ENCODE data around the gene EGF. TPM values are rescaled to one million over a fixed set of nuclear protein-coding genes. Genes with fewer than 3 reads are reported as not detected.

EGF gene
- total RNA-seq, 1 experiment from 2014 or later = 1.5 TPM

- H3K56ac ChIP-seq (ENCODE audit: insufficient read length, low read depth, low read length) = no peak overlapping the region
- Mint-ChIP-seq H3K4me3 (no peak overlapping the region), H3K27me3 (ENCODE audit: low read depth) (no peaks in the 10 kb centered on the region), H3K4me1 (peaks cover 11% of the 10 kb centered on the region in 2 experiments), H3K27ac (0 out of 7 replicates have a peak overlapping the region, but pooled peaks of 1 of the 3 experiments have one; percentile 20), H3K36me3 (ENCODE audit: insufficient read depth in 1 of 3, low read depth in 3 of 3) (no peaks in the 10 kb centered on the region), H3K9me3 (no peaks in the 10 kb centered on the region)
- no peaks in the 10 kb centered on the region for H3K4me1 ChIP-seq (ENCODE audit: insufficient read depth, low read length)
- no peak overlapping the region for H4K8ac ChIP-seq (replicated peaks; ENCODE audit: insufficient read length, low read depth, low read length)
- H2BK15ac ChIP-seq (ENCODE audit: low read depth, low read length) = no peak overlapping the region
- no CpG with 5 or more reads among the region's 2 CpGs for WGBS (ENCODE audit: extremely low coverage, insufficient read length, low lambda C conversion rate)
- H3K4me2 ChIP-seq (ENCODE audit: insufficient read depth, insufficient read length, low read length) = no peak overlapping the region
- no peak overlapping the region for H3K14ac ChIP-seq (ENCODE audit: insufficient read depth, low read length)
- H3K18ac ChIP-seq (ENCODE audit: insufficient read length, low read depth, low read length) = no peak overlapping the region
- H2AFZ ChIP-seq (ENCODE audit: low read length) = no peak overlapping the region
- H3K9ac ChIP-seq (ENCODE audit: extremely low read depth, insufficient read length, low read length) = no peak overlapping the region
- H4K5ac ChIP-seq (ENCODE audit: insufficient read length, low read depth, low read length) = no peak overlapping the region
- H2BK120ac ChIP-seq (ENCODE audit: low read depth, low read length, poor library complexity, severe bottlenecking) = no peak overlapping the region
- H3K79me2 ChIP-seq (ENCODE audit: insufficient read depth, low read length) = no peaks in the 10 kb centered on the region
- no peak for DNase-seq
- no peak overlapping the region for H4K91ac ChIP-seq (ENCODE audit: insufficient read length, low read depth, low read length)
- TF ChIP-seq CTCF (conservative IDR thresholded peaks at IDR 0.05) = no peak
- H2BK12ac ChIP-seq (ENCODE audit: insufficient read length, low read depth, low read length) = no peak overlapping the region
- H3K4ac ChIP-seq (ENCODE audit: low read depth, low read length) = no peak overlapping the region
- no peaks in the 10 kb centered on the region for H3K27me3 ChIP-seq (ENCODE audit: insufficient read depth, low read length)
- H3T11ph ChIP-seq (ENCODE audit: low read length) = no peak overlapping the region
- no peak overlapping the region for H2BK20ac ChIP-seq (ENCODE audit: low read depth, low read length, poor library complexity, severe bottlenecking)
- H3K27ac ChIP-seq (ENCODE audit: insufficient read length, low read depth, low read length) = no peak overlapping the region
- H3K9me3 ChIP-seq (ENCODE audit: control insufficient read depth, low read depth, low read length) = no peaks in the 10 kb centered on the region
- no peaks in the 10 kb centered on the region for H3K23me2 ChIP-seq (ENCODE audit: insufficient read length, low read depth, low read length, poor library complexity, severe bottlenecking)
- no peaks in the 10 kb centered on the region for H4K20me1 ChIP-seq (ENCODE audit: control insufficient read depth, insufficient read depth, insufficient read length)
- no peak overlapping the region for H3K23ac ChIP-seq (ENCODE audit: insufficient read length, low read depth, low read length)
- H2AK5ac ChIP-seq (ENCODE audit: insufficient read length, low read length) = no peak overlapping the region
- no peak overlapping the region for H2BK5ac ChIP-seq (ENCODE audit: insufficient read length, low read length)
- H3K79me1 ChIP-seq (ENCODE audit: insufficient read depth, low read depth, low read length, poor library complexity, severe bottlenecking) = no peaks in the 10 kb centered on the region
Observed at GRCh38 chr4:109943745-109944144, 31.1 kb downstream of the EGF start.
